NCI-H2227 (cell line): ENCODE data around the gene LYZL1.
A peak's percentile ranks its signal among the peaks of the same experiment; 100 is the strongest.
"Not testable (repeated sequence)": the region's sequence is repeated elsewhere in the genome, so short reads cannot be mapped to it uniquely, and the experiment has no call there.

Source experiments
- DNase-seq: peaks from one replicate; lab custom pipeline; 2025; ENCODE audit not compliant: unreplicated experiment; lab: John Stamatoyannopoulos, UW

The LYZL1 gene

GRCh38 chr10:29259498-29259897, 29.4 kb upstream of the LYZL1 start:
- no peak for DNase-seq

- no peak for DNase-seq
Measured at GRCh38 chr10:29263506-29263905, 25.4 kb upstream of the LYZL1 start.

- no peak for DNase-seq
Measured at GRCh38 chr10:29265210-29265768, 23.6 kb upstream of the LYZL1 start.

GRCh38 chr10:29266641-29267040, 22.2 kb upstream of the LYZL1 start:
- DNase-seq: peak; percentile 23

- no peak for DNase-seq
Measured at GRCh38 chr10:29268011-29268410, 20.9 kb upstream of the LYZL1 start.

GRCh38 chr10:29269486-29269885, 19.4 kb upstream of the LYZL1 start:
- no peak for DNase-seq

GRCh38 chr10:29270883-29271282, 18.0 kb upstream of the LYZL1 start:
- DNase-seq: no peak

- no peak for DNase-seq
Measured at GRCh38 chr10:29271877-29272276, 17.0 kb upstream of the LYZL1 start.

GRCh38 chr10:29273478-29273877, 15.4 kb upstream of the LYZL1 start:
- DNase-seq: no peak

GRCh38 chr10:29276251-29276850, 12.5 kb upstream of the LYZL1 start:
- no peak for DNase-seq

- DNase-seq: no peak
Measured at GRCh38 chr10:29277296-29277695, 11.6 kb upstream of the LYZL1 start.

GRCh38 chr10:29279779-29280487, 8.9 kb upstream of the LYZL1 start:
- DNase-seq: peak; percentile 3

GRCh38 chr10:29280488-29280840, 8.4 kb upstream of the LYZL1 start:
- DNase-seq: no peak

GRCh38 chr10:29285624-29286051, 3.2 kb upstream of the LYZL1 start:
- DNase-seq: no peak

GRCh38 chr10:29287635-29288034, 1.2 kb upstream of the LYZL1 start:
- DNase-seq: no peak

- not testable (repeated sequence) for DNase-seq
Measured at GRCh38 chr10:29291561-29291960, 2.7 kb downstream of the LYZL1 start.

- not testable (repeated sequence) for DNase-seq
Measured at GRCh38 chr10:29292406-29292805, 3.5 kb downstream of the LYZL1 start.

GRCh38 chr10:29295813-29296212, 6.9 kb downstream of the LYZL1 start:
- no peak for DNase-seq

GRCh38 chr10:29297678-29298077, 8.8 kb downstream of the LYZL1 start:
- no peak for DNase-seq

- no peak for DNase-seq
Measured at GRCh38 chr10:29301359-29301910, 12.6 kb downstream of the LYZL1 start.

- DNase-seq: no peak
Measured at GRCh38 chr10:29302499-29302898, 13.6 kb downstream of the LYZL1 start.

- peak; percentile 58 for DNase-seq
Measured at GRCh38 chr10:29304264-29304994, 15.6 kb downstream of the LYZL1 start.
